HG03460 (cell line): Measurements from ENCODE around the gene COQ7.

Experiments
- ATAC-seq: cut with Tn5 transposase; IDR thresholded peaks from one replicate; pipeline ENCODE4 v1.9.1; 2021; ENCODE audit not compliant: unreplicated experiment

COQ7 gene

GRCh38 chr16:19067349-19068236 lies at the start of gene COQ7:
TSS of gene COQ7 (plus strand) at chr16:19067614. CDS start at chr16:19067665, 51 bp downstream.
- ATAC-seq, result peak; percentile 88

GRCh38 chr16:19020689-19021088 lies 46.7 kb upstream of the COQ7 start:
- ATAC-seq, result no peak

DNA sequence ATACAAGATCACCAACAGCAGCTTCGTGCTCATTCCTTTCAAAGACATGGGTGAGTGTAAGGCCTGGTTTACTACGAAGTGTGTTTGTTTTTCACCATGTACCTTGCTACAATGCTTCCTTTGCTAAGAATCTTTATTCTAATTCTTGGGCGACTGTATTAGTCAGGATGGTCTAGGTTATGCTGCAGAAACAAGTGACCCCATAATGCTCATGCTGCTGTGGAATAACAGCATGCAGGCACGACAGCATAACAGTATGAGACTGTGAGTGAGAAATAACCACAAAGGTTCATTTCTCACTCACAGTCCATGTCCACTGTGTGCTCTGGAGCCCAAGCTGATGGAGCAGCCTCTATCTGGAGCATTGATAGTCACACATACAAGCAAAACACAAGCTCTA lies 45.7 kb upstream of the COQ7 start:
- ATAC-seq, result no peak

DNA sequence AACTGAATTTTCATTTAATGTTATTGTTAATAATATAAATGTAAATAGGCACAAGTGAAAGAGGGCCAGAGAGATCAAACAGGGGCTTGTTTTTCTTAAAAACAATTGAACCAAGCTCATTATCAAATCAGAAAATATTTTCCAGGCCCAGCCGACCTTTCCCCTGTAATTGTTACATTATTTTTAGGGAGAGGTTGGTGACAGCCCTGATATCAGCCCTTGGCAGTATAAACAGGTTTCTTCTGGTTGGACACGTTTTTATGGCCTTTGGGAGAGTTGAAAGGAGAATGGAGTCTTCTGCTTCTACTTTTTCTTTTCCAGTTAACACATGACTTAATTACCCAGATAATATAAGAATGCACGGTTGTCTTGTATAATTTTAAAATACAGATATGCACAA lies 40.0 kb upstream of the COQ7 start:
- no peak for ATAC-seq

GRCh38 chr16:19029980-19030379 lies 37.4 kb upstream of the COQ7 start:
- ATAC-seq, result no peak

GRCh38 chr16:19031738-19032137 lies 35.7 kb upstream of the COQ7 start:
- no peak for ATAC-seq

DNA sequence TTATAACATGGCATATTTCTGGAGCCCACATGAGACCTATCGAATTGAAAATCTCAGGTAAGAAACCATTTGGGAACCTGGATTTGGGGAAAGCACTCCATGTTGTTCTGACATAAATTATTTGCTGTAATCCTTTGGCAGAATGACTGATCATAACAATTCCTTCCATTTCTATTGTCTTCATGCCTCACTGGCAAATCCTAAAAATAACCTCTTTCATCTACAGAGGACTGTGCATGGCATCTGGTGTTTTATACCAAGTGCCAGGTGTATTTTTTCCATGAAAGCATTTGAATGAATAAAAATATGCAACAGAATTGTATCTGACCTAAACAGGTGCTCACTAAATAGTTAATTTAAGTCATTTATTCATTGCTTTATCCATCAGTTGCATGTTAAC lies 33.7 kb upstream of the COQ7 start:
- ATAC-seq, result no peak

DNA sequence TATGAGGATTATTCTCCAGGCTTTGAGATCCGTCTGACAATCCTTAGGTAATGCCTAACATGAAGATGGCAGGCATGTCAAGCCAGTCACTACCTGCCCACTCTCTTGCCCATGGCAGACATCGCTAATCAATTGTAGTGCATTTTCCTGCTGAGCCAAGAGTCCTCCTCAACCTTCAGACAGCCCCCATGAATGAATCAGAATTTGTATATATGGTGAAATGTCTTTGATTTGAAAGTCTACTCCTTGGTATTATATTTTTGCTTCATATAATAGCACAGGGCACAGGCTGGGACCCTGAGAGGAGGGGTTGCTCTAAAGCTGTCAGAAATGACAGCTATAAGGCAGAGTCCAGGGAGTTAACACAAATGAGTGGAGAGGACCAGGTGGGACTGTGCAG lies 27.0 kb upstream of the COQ7 start:
- no peak for ATAC-seq

DNA sequence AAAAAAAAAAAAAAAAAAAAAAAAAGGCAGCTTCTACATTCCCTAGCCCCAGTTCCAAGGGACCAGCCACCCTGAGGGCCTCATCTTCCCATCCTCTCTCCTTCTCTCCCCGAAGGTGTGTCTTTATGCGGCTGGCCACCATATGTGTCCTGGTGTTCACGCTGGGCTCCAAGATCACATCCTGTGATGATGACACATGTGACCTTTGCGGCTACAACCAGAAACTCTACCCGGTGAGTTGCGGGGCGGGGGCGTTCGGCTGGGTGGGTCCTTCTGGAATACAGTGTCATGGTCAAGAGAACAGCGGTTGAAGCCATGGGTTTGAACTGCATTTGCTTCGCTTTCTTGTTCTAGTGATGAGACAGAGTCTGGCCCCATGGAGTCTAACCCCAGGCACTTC lies 22.6 kb upstream of the COQ7 start:
- ATAC-seq, result no peak

DNA sequence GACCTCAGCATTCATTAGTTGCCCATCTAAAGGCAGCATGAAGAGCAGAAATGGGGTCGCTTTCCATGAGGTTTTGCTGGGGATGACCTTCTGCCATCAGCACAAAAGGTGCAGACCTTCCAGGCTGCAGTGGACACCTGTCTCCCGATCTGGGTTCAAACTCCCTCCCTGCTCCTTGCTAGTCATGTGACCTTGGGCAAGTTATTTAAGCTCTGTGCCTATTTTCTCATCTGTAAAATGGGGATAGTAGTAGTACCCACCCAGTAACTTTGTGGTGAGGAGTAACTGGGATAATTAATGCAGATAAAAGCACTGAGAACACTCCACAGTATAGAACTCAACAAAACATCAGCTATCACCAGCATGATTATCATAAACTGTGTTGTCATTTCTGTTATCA lies 21.4 kb upstream of the COQ7 start:
- no peak for ATAC-seq

DNA sequence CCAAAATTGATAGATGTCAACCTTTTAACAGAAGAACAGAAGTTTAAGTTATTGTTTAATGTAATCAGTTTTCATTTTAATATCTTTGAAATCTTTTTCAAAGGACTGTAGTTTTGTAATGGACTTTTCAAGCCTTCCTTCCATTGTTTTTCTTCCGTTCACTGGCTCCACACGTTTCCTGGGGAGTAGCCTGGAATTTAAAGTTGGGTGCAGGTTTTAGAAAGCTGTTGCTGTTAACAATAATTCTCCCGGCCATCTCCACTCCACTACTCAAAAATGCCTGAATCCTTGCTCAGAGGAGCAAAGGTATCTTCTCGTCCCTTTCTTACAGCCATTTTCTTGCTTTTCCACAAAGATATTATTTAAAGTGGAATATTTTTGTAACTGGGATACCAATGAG lies 4.7 kb upstream of the COQ7 start:
- no peak for ATAC-seq

DNA sequence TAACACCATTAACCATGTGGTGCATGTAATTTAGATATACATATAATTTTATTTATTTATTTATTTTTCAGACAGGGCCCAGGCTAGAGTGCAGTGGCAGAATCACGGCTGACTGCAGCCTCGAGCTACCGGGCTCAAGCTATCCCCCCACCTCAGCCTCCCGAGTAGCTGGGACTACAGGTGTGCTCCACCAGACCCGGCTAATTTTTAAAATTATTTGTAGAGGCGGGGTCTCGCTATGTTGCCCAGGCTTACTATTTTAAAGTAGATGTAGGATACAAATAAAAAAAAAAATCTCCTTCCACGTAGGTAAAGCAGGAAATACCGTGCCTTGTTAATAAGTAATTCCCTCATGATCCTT lies 446 bp upstream of the COQ7 start:
- no peak for ATAC-seq

DNA sequence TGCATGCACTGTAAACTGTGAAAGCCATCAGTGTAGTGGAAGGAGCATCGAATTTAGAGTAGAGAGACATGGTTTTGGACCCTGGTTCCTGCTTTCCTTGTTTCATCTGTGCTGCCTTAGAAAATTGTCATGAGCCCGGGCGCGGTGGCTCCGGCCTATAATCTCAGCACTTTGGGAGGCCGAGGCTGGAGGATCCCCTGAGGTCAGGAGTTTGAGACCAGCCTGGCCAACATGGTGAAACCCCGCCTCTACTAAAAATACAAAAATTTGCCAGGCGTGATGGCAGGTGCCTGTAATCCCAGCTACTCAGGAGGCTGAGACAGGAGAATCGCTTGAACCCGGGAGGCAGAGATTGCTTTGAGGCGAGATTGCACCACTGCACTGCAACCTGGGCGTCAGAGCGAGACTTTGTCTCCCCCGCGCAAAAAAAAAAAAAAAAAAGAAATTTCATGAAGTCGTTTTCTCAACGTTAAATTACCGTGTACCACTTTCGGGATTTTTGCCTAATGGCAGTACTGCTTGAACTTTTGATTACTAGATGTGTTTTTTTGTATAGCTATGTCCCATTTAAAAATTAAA lies 912 bp downstream of the COQ7 start:
- ATAC-seq, result no peak

- no peak for ATAC-seq
Measured at GRCh38 chr16:19071811-19072777, 4.7 kb downstream of the COQ7 start.

GRCh38 chr16:19073344-19073743 lies 5.9 kb downstream of the COQ7 start:
- no peak for ATAC-seq

DNA sequence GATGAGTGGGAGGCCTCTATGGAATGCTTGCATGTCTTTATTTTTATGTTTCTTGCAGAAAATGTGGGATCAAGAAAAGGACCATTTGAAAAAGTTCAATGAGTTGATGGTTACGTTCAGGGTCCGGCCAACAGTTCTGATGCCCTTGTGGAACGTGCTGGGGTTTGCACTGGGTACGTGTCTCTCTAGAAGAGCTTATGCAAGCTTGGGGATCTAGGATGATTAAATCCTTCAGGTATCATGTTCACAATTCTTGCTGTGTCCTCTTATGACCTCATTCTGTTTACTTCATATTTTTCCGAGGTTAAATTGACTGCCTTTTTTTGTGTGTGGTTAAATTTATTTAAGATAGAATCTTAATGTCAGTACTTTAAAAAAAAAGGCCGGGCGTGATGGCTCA lies 6.4 kb downstream of the COQ7 start:
- ATAC-seq, result no peak

GRCh38 chr16:19075511-19075910 lies 8.1 kb downstream of the COQ7 start:
- ATAC-seq, result no peak

DNA sequence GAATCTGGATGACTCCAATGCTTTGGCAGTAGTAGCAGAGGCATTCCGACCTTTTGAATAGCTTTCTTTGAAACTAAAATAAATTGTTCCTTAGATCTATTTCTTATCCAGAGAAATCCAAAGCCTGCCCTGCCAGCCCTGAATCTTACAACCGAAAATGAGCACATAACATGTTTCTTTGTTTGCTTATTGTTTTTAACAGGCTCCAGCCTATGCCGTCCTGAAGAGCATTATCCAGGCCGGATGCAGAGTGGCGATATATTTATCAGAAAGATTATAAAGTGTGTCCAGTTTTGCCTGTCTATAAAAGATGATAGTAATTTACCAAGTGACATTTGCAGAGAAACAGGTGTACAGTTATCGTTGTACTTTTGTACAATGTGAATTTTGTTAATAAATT lies 10.5 kb downstream of the COQ7 start:
- ATAC-seq, result no peak

DNA sequence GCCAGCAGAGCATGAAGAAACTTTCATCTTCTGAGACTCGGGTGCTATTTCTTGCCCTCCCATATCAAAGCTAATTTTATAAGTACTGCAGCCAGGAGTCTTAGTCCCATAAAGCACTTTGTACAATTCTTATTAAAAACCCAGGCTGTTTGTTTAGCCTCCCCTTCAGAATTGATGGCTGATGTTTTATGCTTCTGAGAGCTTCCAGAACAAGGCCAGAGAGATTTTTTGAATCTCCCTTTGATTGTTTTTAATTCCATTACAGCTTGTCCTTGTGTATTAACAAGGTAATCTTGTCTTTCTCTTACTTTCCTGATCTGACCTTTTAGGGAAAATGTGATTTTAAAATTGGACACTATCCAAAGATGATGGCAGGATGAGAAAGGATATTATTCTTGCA lies 16.3 kb downstream of the COQ7 start:
- no peak for ATAC-seq

DNA sequence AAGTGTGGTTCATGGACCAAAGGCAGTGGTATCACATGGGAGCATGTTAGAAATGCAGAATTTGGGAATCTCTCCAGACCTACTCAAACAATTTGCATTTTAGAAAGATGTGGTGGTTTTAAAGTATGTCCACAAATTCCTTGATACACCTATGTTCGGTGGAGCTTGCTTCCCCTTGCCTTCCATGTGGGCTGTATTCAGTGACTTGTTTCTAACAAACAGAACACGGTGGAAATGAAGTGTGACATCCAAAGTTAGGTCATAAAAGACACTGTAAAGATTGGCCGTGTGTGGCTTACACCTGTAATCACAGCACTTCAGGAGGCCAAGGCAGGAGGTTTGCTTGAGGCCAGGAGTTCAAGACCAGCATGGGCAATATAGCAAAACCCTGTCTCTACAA lies 16.7 kb downstream of the COQ7 start:
- ATAC-seq, result no peak

DNA sequence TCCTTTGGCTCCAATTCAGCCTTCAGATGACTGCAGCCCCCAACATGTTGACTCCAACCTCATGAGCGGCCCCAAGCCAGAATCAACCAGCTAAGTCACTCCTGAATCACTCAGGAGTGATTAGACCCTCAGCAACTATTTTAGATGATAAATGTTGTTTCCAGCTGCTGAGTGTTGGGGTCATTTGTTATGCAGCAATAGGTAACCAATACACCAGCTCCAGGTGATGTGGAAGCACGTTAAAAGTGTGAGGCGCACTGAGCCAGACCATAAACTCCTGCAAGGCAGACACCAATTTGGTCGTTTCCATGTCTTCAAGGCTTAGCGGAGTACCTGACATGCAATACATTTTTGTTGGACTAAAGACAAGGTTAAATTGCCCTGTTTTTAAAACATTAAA lies 17.5 kb downstream of the COQ7 start:
- no peak for ATAC-seq
